H1 (cell line): Measurements from ENCODE around the gene DLL1. TPM values are rescaled to one million over a fixed set of nuclear protein-coding genes. Genes with fewer than 3 reads are reported as not detected.
A peak's percentile ranks its signal among the peaks of the same experiment; 100 is the strongest.

Experiments used
- CEBPB ChIP-seq: IDR thresholded peaks from 2 replicates; pipeline ENCODE4 v1.6.1; 2012; ENCODE audit warnings: low read depth, low read length
- CHD1 ChIP-seq: IDR thresholded peaks from 2 replicates; pipeline ENCODE4 v1.6.1; 2012; ENCODE audit warnings: low read depth, low read length, improper control_type of control experiment
- EP300 ChIP-seq, 2 experiments: IDR thresholded peaks; 1 replicate in 1 of 2; 2 replicates in 1 of 2; pipeline ENCODE4 v1.6.1; 2011 to 2012; ENCODE audit warnings: low read depth in 2 of 2, low read length in 2 of 2, mild to moderate bottlenecking in 2 of 2, borderline replicate concordance in 1 of 2, inconsistent platforms in 1 of 2, moderate library complexity in 1 of 2
- EZH2 ChIP-seq: fragments of 200-600 bp; sonication (generic); IDR thresholded peaks from 2 replicates; pipeline ENCODE4 v1.7.1; 2012; ENCODE audit warnings: low read depth, mild to moderate bottlenecking, moderate library complexity, low read length, inconsistent platforms; ENCODE audit not compliant: severe bottlenecking
- GABPA ChIP-seq: IDR thresholded peaks from 2 replicates; pipeline ENCODE4 v1.6.1; 2011; ENCODE audit warnings: mild to moderate bottlenecking, low read length, moderate library complexity, borderline replicate concordance; ENCODE audit not compliant: insufficient read depth
- HDAC2 ChIP-seq, 2 experiments: fragments of 300-600 bp in 1 of 2; sonication (generic) in 1 of 2; IDR thresholded peaks; 2 replicates each; pipeline ENCODE4 v1.6.1; 2011 to 2012; ENCODE audit warnings: low read depth in 2 of 2, low read length in 2 of 2, mild to moderate bottlenecking in 2 of 2, moderate library complexity in 2 of 2, borderline replicate concordance in 1 of 2, inconsistent platforms in 1 of 2
- HDAC6 ChIP-seq: IDR thresholded peaks from one replicate; pipeline ENCODE4 v1.7.1; 2012; ENCODE audit warnings: low read depth, mild to moderate bottlenecking, inconsistent platforms, low read length, moderate library complexity
- JUN ChIP-seq: IDR thresholded peaks from 2 replicates; pipeline ENCODE4 v1.6.1; 2011; ENCODE audit warnings: low read depth, mild to moderate bottlenecking, improper control_type of control experiment, low read length
- JUND ChIP-seq: IDR thresholded peaks from 2 replicates; pipeline ENCODE4 v1.6.1; 2011; ENCODE audit warnings: mild to moderate bottlenecking, improper control_type of control experiment, low read length
- KDM4A ChIP-seq: IDR thresholded peaks from one replicate; pipeline ENCODE4 v1.7.1; 2012; ENCODE audit warnings: low read depth, mild to moderate bottlenecking, moderate library complexity, low read length, inconsistent platforms; ENCODE audit not compliant: severe bottlenecking
- MAFK ChIP-seq: IDR thresholded peaks from 2 replicates; pipeline ENCODE4 v1.6.1; 2012; ENCODE audit warnings: low read depth, mild to moderate bottlenecking, improper control_type of control experiment, low read length
- NRF1 ChIP-seq: IDR thresholded peaks from 2 replicates; pipeline ENCODE4 v1.6.1; 2011; ENCODE audit warnings: mild to moderate bottlenecking, low read depth, low read length, improper control_type of control experiment
- POU5F1 ChIP-seq: IDR thresholded peaks from 2 replicates; pipeline ENCODE4 v1.6.1; 2011; ENCODE audit warnings: low read depth, mild to moderate bottlenecking, low read length, moderate library complexity
- RBBP5 ChIP-seq: IDR thresholded peaks from 2 replicates; pipeline ENCODE4 v1.7.1; 2012; ENCODE audit warnings: low read depth, mild to moderate bottlenecking, inconsistent platforms, low read length, moderate library complexity, borderline replicate concordance
- RFX5 ChIP-seq: IDR thresholded peaks from 2 replicates; pipeline ENCODE4 v1.6.1; 2011; ENCODE audit warnings: low read depth, low read length, improper control_type of control experiment, borderline replicate concordance
- RXRA ChIP-seq: IDR thresholded peaks from 2 replicates; pipeline ENCODE4 v1.6.1; 2011; ENCODE audit warnings: low read depth, mild to moderate bottlenecking, low read length, moderate library complexity; ENCODE audit not compliant: insufficient read depth
- SP1 ChIP-seq: IDR thresholded peaks from 2 replicates; pipeline ENCODE4 v1.6.1; 2011; ENCODE audit warnings: low read depth, low read length
- SP2 ChIP-seq: IDR thresholded peaks from 2 replicates; pipeline ENCODE4 v1.6.1; 2012; ENCODE audit warnings: mild to moderate bottlenecking, low read length, inconsistent platforms
- TAF1 ChIP-seq: IDR thresholded peaks from 2 replicates; pipeline ENCODE4 v1.6.1; 2011; ENCODE audit warnings: mild to moderate bottlenecking, low read depth, low read length
- YY1 ChIP-seq: IDR thresholded peaks from 2 replicates; pipeline ENCODE4 v1.6.1; 2011; ENCODE audit warnings: low read depth, mild to moderate bottlenecking, low read length
- ZNF274 ChIP-seq: IDR thresholded peaks from 2 replicates; pipeline ENCODE4 v1.7.0; 2012; ENCODE audit warnings: low read length, borderline replicate concordance; ENCODE audit errors: extremely low read depth
- polyA plus RNA-seq, 7 experiments: library from polyadenylated mRNA; depleted of rRNA in 3 of 7; stranded (reverse) in 5 of 7; unstranded in 2 of 7; fragments of >200 nt in 5 of 7; fragments of 200-250 nt in 2 of 7; gene quantifications; 1 replicate in 5 of 7; 2 replicates in 1 of 7; 4 replicates in 1 of 7; pipeline versions ENCODE4 v1.2.1 to v1.2.3, GENCODE V29; 2011 to 2013; ENCODE audit warnings: missing spikeins in 2 of 7, mixed read lengths in 2 of 7
- total RNA-seq: library from RNA; stranded (reverse); fragmentation: NEBNext Ultra II Directional; extraction: Animal tissue kit (Norgen Biotek cat#: 25700); gene quantifications from 2 replicates; pipeline ENCODE4 v1.2.1, GENCODE V29; 2021
- TF ChIP-seq, protein P1 (sequence below): IDR thresholded peaks from 2 replicates; pipeline ENCODE4 v1.6.1; 2011; ENCODE audit warnings: low read length, improper control_type of control experiment
- TF ChIP-seq, protein P2 (sequence below): IDR thresholded peaks from 2 replicates; pipeline ENCODE4 v1.6.1; 2012; ENCODE audit warnings: inconsistent platforms

DLL1 gene
- total and polyA plus RNA-seq, 2 of the 8 experiments (the other 6 are each of a cell fraction or from before 2014, with no cell fraction given): 1.7 to 3.8 TPM

GRCh38 chr6:170306324-170307079, 15.6 kb upstream of the DLL1 start, which contains the start of gene FAM120B (continued):
- TF ChIP-seq ZNF274 (no peak), EZH2 (no peak), POU5F1 (no peak), HDAC6 (no peak), RBBP5 (peak; percentile 64), JUND (no peak), SP1 (no peak), EP300 (IDR thresholded peaks at IDR 0.05; ENCODE audit: borderline replicate concordance in 1 of 2, low read depth in 2 of 2, low read length in 2 of 2) (no peak), KDM4A (peak; percentile 99), CHD1 (no peak), MAFK (no peak), HDAC2 (IDR thresholded peaks at IDR 0.05; ENCODE audit: borderline replicate concordance in 1 of 2, low read depth in 2 of 2, low read length in 2 of 2) (peak in 1 of 2 experiments; percentile 47; a peak in 1 of 4 replicates), RFX5 (no peak), NRF1 (peak; percentile 50), SP2 (no peak), TAF1 (0 out of 2 replicates have a peak, but pooled peaks have one; percentile 51), YY1 (no peak), GABPA (peak; percentile 86), CEBPB (no peak), JUN (no peak), RXRA (no peak)
- TF ChIP-seq, protein P1, sequence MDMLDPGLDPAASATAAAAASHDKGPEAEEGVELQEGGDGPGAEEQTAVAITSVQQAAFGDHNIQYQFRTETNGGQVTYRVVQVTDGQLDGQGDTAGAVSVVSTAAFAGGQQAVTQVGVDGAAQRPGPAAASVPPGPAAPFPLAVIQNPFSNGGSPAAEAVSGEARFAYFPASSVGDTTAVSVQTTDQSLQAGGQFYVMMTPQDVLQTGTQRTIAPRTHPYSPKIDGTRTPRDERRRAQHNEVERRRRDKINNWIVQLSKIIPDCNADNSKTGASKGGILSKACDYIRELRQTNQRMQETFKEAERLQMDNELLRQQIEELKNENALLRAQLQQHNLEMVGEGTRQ: no peak
- TF ChIP-seq, protein P2, sequence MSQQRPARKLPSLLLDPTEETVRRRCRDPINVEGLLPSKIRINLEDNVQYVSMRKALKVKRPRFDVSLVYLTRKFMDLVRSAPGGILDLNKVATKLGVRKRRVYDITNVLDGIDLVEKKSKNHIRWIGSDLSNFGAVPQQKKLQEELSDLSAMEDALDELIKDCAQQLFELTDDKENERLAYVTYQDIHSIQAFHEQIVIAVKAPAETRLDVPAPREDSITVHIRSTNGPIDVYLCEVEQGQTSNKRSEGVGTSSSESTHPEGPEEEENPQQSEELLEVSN: peak; percentile 72
